Thyroid gland (tissue), 4 donors: ENCODE measurements around the gene PTGER4. TPM values are rescaled to one million over a fixed set of nuclear protein-coding genes. Genes with fewer than 3 reads are reported as not detected.
"Not testable (repeated sequence)": the region's sequence is repeated elsewhere in the genome, so short reads cannot be mapped to it uniquely, and the experiment has no call there.

Experiments
- DNase-seq, 2 donors: peaks; one replicate each; pipeline ENCODE4 v3.0.0-alpha.2; 2019
- H3K27ac ChIP-seq, 3 donors: fragments of 200-600 bp; sonication (generic); 1 replicate in 2 of 3; 2 replicates in 1 of 3; pipeline ENCODE4 v1.5.1; 2016 to 2019; ENCODE audit warnings: mild to moderate bottlenecking in 1 of 3, moderate library complexity in 1 of 3
- H3K27me3 ChIP-seq: fragments of 200-600 bp; sonication (generic); one replicate; pipeline ENCODE4 v1.5.1; 2019
- H3K36me3 ChIP-seq, 2 donors: fragments of 200-600 bp; sonication (generic); one replicate each; pipeline ENCODE4 v1.5.1; 2016 to 2019
- H3K4me1 ChIP-seq, 2 donors: fragments of 200-600 bp; sonication (generic); one replicate each; pipeline ENCODE4 v1.5.1; 2017 to 2019
- H3K4me3 ChIP-seq, 3 donors: fragments of 200-600 bp; sonication (generic); replicated peaks in 1 of 3; 1 replicate in 2 of 3; 2 replicates in 1 of 3; pipeline ENCODE4 v1.5.1; 2016; ENCODE audit warnings: mild to moderate bottlenecking in 1 of 3
- H3K9me3 ChIP-seq: fragments of 200-600 bp; sonication (generic); one replicate; pipeline ENCODE4 v1.5.1; 2017
- POLR2A ChIP-seq, 2 donors: fragments of 450-650 bp; IDR thresholded peaks; one replicate each; pipeline ENCODE4 v1.6.1; 2017; ENCODE audit warnings: antibody characterized with exemption in 2 of 2, mild to moderate bottlenecking in 2 of 2, moderate library complexity in 1 of 2
- WGBS, 2 donors: methylation state at CpG; one replicate each; pipeline ENCODE4 v1.1.5; 2017; 5-methylcytosine and 5-hydroxymethylcytosine counted together
- intact Hi-C: fragments of 100-400 bp; cut with DNase I; formaldehyde crosslinking; loops from one replicate; pipeline ENCODE4 v1.15.1; 2023
- total RNA-seq, 4 donors: library from RNA; depleted of rRNA; stranded (reverse); fragments of >200 nt; gene quantifications; one replicate each; pipeline ENCODE4 v1.2.3, GENCODE V29; 2016
- TF ChIP-seq, protein P1 (sequence below), 6 experiments: fragments of 200-600 bp in 3 of 6; fragments of 450-650 bp in 3 of 6; sonication (generic) in 3 of 6; IDR thresholded peaks; one replicate each; pipeline ENCODE4 v1.5.1; 2016 to 2019; ENCODE audit warnings: antibody characterized with exemption in 6 of 6, mild to moderate bottlenecking in 2 of 6, inconsistent platforms in 1 of 6, moderate library complexity in 1 of 6

PTGER4 gene
- total RNA-seq, 4 donors from 2014 or later: 10.9 to 14.3 (median 12.0) TPM

DNA sequence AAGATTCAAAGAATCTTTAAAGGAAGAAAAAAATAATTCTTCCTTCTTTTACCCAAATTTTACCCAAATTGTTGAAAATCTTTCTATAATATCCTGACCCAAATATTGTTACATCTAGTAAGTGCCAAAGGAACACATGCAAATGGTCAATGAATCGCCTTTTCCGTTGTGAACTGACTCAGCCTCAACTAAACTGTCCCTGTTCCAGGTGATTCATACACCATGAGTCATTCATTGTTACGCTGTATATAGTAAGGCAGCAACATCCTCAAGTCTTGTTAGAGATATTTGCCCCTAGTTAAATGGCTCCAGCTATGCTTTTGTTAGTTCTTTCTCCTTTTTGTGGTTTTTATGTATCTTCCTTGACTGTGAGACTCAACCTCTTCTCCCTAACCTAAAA is 9.7 kb downstream of the PTGER4 start:
- 43 to 78% methylated on average over 3 of the region's 3 CpGs for WGBS, 2 donors
- Histone ChIP-seq H3K4me3 (no peak overlapping the region), H3K36me3 (no peaks in the 10 kb centered on the region), H3K27ac (no peak overlapping the region), H3K27me3 (no peaks in the 10 kb centered on the region), H3K4me1 (no peaks in the 10 kb centered on the region), H3K9me3 (no peaks in the 10 kb centered on the region)
- intact Hi-C loops: loop anchor here (10.0 kb wide), 2 partner anchors 975 to 1105 kb away; no protein-coding TSS in a partner anchor
- DNase-seq: no peak
- no peak for TF ChIP-seq POLR2A (IDR thresholded peaks at IDR 0.05)
- TF ChIP-seq, protein P1, sequence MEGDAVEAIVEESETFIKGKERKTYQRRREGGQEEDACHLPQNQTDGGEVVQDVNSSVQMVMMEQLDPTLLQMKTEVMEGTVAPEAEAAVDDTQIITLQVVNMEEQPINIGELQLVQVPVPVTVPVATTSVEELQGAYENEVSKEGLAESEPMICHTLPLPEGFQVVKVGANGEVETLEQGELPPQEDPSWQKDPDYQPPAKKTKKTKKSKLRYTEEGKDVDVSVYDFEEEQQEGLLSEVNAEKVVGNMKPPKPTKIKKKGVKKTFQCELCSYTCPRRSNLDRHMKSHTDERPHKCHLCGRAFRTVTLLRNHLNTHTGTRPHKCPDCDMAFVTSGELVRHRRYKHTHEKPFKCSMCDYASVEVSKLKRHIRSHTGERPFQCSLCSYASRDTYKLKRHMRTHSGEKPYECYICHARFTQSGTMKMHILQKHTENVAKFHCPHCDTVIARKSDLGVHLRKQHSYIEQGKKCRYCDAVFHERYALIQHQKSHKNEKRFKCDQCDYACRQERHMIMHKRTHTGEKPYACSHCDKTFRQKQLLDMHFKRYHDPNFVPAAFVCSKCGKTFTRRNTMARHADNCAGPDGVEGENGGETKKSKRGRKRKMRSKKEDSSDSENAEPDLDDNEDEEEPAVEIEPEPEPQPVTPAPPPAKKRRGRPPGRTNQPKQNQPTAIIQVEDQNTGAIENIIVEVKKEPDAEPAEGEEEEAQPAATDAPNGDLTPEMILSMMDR (IDR thresholded peaks at IDR 0.05): no peak

DNA sequence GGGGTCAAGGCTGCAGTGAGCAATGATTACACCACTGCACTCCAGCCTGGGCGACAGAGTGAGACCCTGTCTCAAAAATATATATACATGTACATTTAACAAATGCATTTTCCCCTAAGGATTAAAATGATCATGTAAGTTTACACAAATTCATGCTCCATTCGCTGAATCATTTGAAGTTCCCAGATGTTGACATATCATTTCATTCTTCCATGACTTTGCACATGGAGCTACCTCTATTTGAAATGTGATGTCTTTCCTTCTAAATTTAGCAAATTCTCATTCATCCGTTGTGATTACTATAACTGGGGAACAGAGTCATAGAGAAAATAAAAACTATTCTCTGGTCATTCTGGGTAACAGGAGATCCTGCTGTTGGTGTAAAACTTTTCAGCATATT is 10.6 kb downstream of the PTGER4 start:
- Histone ChIP-seq H3K4me1 (no peaks in the 10 kb centered on the region), H3K27me3 (no peaks in the 10 kb centered on the region), H3K36me3 (no peaks in the 10 kb centered on the region), H3K4me3 (no peak overlapping the region), H3K9me3 (no peaks in the 10 kb centered on the region), H3K27ac (no peak overlapping the region)
- DNase-seq: no peak
- 60 to 67% methylated on average over 3 of the region's 3 CpGs for WGBS, 2 donors
- intact Hi-C loops: loop anchor here (5.0 kb wide), 1 partner anchor 743 kb away; no protein-coding TSS in a partner anchor
- TF ChIP-seq POLR2A (IDR thresholded peaks at IDR 0.05): no peak
- TF ChIP-seq, protein P1 (IDR thresholded peaks at IDR 0.05): no peak

DNA sequence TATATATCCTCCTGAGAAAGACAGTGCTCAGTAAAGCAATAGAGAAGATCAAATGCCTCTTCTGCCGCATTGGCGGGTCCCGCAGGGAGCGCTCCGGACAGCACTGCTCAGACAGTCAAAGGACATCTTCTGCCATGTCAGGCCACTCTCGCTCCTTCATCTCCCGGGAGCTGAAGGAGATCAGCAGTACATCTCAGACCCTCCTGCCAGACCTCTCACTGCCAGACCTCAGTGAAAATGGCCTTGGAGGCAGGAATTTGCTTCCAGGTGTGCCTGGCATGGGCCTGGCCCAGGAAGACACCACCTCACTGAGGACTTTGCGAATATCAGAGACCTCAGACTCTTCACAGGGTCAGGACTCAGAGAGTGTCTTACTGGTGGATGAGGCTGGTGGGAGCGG is 12.2 kb downstream of the PTGER4 start:
- TF ChIP-seq, protein P1 (IDR thresholded peaks at IDR 0.05): no peak
- no peak for TF ChIP-seq POLR2A (IDR thresholded peaks at IDR 0.05)
- H3K27ac ChIP-seq: no peak overlapping the region
- no peak overlapping the region for H3K4me3 ChIP-seq
- H3K4me1 ChIP-seq: no peaks in the 10 kb centered on the region
- no peak for DNase-seq
- WGBS, 2 donors: 97 to 98% methylated on average over 9 of the region's 9 CpGs
- H3K36me3 ChIP-seq: no peaks in the 10 kb centered on the region
- no peaks in the 10 kb centered on the region for H3K27me3 ChIP-seq
- no peaks in the 10 kb centered on the region for H3K9me3 ChIP-seq
- intact Hi-C loops: loop anchor here (5.0 kb wide), 1 partner anchor 745 kb away; no protein-coding TSS in a partner anchor

DNA sequence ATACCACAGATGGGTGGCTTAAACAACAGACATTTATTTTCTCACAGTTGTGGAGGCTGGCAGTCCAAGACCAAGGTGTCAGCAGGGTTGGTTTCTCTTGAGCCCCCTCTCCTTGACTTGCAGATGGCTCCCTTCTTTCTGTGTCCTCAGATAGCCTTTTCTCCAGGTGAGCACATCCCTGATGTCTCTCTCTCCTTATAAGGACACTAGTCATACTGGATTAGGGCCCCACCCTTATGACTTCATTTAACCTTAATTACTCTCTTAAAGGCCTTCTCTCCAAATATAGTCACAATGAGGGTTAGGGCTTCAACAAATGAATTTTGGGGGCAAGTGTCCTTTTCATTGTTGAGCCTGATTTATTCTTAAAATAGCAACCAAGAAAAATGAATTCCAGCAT is 14.7 kb downstream of the PTGER4 start:
- H3K27ac ChIP-seq: no peak overlapping the region

DNA sequence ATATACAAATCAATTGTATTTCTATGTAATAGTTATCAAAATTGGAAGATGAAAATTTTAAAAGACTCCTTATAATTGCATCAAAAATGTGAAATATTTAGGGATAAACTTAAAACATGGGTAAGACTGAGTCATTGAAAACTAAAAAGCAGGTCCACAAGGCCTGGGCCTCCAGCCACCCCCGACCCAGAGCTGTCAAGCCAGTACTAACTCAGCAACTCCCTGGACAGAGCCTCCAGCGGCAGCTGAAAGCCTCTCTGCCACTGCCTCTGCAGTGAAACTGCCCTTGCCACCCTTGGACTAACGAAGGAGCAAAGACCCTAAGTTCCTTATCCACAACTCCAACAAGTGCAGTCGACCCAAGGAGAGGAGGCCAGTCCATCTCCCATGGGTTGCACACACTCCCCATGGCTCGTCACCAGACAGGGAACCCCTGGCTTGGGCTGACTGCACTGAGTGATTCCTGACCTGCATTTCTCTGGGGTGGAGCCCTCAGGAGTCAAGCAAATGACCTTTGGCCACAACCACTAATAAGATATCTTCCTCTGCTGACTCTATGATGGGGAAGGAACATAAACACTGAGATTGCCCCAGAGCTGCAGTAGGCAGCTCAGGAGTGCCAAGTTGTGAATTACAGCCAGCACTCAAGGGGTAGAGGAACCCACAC is 20.5 kb downstream of the PTGER4 start:
- 85 to 99% methylated on average over 5 of the region's 5 CpGs for WGBS, 2 donors
- Histone ChIP-seq H3K27me3 (no peaks in the 10 kb centered on the region), H3K9me3 (no peaks in the 10 kb centered on the region), H3K4me1 (no peaks in the 10 kb centered on the region), H3K36me3 (no peaks in the 10 kb centered on the region), H3K27ac (no peak overlapping the region), H3K4me3 (no peak overlapping the region)
- no peak for TF ChIP-seq POLR2A (IDR thresholded peaks at IDR 0.05)
- TF ChIP-seq, protein P1 (IDR thresholded peaks at IDR 0.05): no peak
- DNase-seq: no peak
- intact Hi-C loops: no loop called here

More for the DNA sequence above, 14.7 kb downstream of the PTGER4 start:
- H3K4me3 ChIP-seq: no peak overlapping the region
- H3K27me3 ChIP-seq: no peaks in the 10 kb centered on the region
- TF ChIP-seq, protein P1 (IDR thresholded peaks at IDR 0.05): no peak
- no peak for TF ChIP-seq POLR2A (IDR thresholded peaks at IDR 0.05)
- no peaks in the 10 kb centered on the region for H3K4me1 ChIP-seq
- intact Hi-C loops: loop anchor here (5.0 kb wide), 1 partner anchor 747 kb away; no protein-coding TSS in a partner anchor
- no peak for DNase-seq
- no peaks in the 10 kb centered on the region for H3K9me3 ChIP-seq
- H3K36me3 ChIP-seq: no peaks in the 10 kb centered on the region

DNA sequence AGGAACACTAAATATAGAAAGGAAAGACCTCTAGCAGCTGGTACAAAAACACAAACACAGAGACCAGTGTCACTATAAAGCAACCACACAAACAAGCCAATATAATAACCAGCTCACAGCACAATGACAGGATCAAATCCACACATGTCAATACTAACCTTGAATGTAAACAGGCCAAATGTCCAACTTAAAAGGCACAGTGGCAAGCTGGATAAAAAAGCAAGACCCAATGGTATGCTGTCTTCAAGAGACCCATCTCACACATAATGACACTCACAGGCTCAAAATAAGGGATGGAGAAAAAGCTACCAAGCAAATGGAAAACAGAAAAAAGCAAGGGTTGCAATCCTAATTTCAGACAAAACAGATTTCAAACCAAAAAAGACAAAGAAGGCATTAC is 22.3 kb downstream of the PTGER4 start:
- H3K4me1 ChIP-seq, H3K9me3 ChIP-seq, DNase-seq, H3K27me3 ChIP-seq, intact Hi-C loops, H3K27ac ChIP-seq, H3K36me3 ChIP-seq, H3K4me3 ChIP-seq: not testable (repeated sequence)

DNA sequence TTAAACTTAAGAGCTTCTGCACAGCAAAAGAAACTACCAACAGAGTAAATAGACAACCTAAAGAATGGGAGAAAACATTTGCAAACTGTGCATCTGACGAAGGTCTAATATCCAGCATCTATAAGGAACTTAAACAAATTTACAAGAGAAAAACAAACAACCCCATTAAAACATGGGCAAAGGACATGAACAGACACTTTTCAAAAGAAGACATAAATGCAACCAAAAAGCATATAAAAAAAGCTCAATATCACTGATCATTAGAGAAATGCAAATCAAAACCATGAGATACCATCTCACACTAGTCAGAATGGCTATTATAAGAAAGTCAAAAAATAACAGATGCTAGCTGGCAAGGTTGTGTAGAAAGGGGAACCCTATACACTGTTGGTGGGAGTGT is 25.8 kb downstream of the PTGER4 start:
- H3K27me3 ChIP-seq, H3K4me1 ChIP-seq, H3K4me3 ChIP-seq, H3K9me3 ChIP-seq, intact Hi-C loops, H3K36me3 ChIP-seq, DNase-seq, H3K27ac ChIP-seq: not testable (repeated sequence)
- WGBS, 2 donors: 97 to 100% methylated on average over 1 of the region's 1 CpG

DNA sequence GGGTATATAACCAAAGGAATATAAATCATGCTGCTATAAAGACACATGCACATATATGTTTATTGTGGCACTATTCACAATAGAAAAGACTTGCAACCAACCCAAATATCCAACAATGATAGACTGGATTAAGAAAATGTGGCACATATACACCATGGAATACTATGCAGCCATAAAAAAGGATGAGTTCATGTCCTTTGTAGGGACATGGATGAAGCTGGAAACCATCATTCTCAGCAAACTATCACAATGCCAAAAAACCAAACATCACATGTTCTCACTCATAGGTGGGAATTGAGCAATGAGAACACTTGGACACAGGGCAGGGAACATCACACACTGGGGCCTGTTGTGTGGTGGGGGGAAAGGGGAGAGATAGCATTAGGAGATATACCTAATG is 30.9 kb downstream of the PTGER4 start:
- H3K27ac ChIP-seq, H3K27me3 ChIP-seq, H3K4me1 ChIP-seq, H3K4me3 ChIP-seq, H3K9me3 ChIP-seq, H3K36me3 ChIP-seq, intact Hi-C loops, DNase-seq: not testable (repeated sequence)
